Panc1 (cell line): ENCODE measurements around the gene MAPT. TPM values are rescaled to one million over a fixed set of nuclear protein-coding genes. Genes with fewer than 3 reads are reported as not detected.

Experiments
- ATAC-seq: fragments of 200-7000 bp; cut with Tn5 transposase; 2 replicates; pipeline ENCODE4 v1.9.1; 2020; ENCODE audit warnings: mild to moderate bottlenecking, moderate library complexity
- BruUV-seq: library from RNA; stranded (reverse); fragments of 400-500 nt; replicated peaks from 2 replicates; lab custom pipeline; 2021; lab: Mats Ljungman, UMichigan
- CTCF ChIA-PET: fragments of 300-600 bp; sonication (Branson Sonifier 250); formaldehyde crosslinking; loops from one replicate; lab custom pipeline; 2022; ENCODE audit warnings: antibody characterized with exemption; lab: Charles Lee
- POLR2A ChIA-PET: fragments of 300-600 bp; sonication (Branson Sonifier 250); formaldehyde crosslinking; loops from one replicate; lab custom pipeline; 2022; ENCODE audit warnings: antibody characterized with exemption; lab: Charles Lee
- DNase-seq: peaks from one replicate; pipeline ENCODE4 v3.0.0-alpha.2; 2010; ENCODE audit warnings: low read depth, low spot score
- H3K27ac ChIP-seq: 2 replicates; pipeline ENCODE4 v1.5.1; 2011; ENCODE audit warnings: mild to moderate bottlenecking, low read length, inconsistent platforms
- H3K27me3 ChIP-seq: fragments of 200-500 bp; sonication (Bioruptor generic); 2 replicates; pipeline ENCODE4 v1.6.0; 2014; ENCODE audit warnings: low read length, inconsistent platforms; ENCODE audit not compliant: control insufficient read depth, insufficient read depth
- H3K36me3 ChIP-seq: fragments of 200-500 bp; sonication (Bioruptor generic); 2 replicates; pipeline ENCODE4 v1.5.1; 2014; ENCODE audit warnings: inconsistent platforms, mild to moderate bottlenecking, low read length, moderate library complexity; ENCODE audit not compliant: control insufficient read depth, insufficient read depth
- H3K4me1 ChIP-seq: 2 replicates; pipeline ENCODE4 v1.5.1; 2011; ENCODE audit warnings: inconsistent platforms, mild to moderate bottlenecking, low read length, moderate library complexity; ENCODE audit not compliant: control insufficient read depth, insufficient read depth
- H3K4me3 ChIP-seq, 2 experiments: 2 replicates each; pipeline ENCODE4 v1.5.1; 2011 to 2012; ENCODE audit warnings: low read depth in 2 of 2, low read length in 2 of 2, mild to moderate bottlenecking in 2 of 2, inconsistent platforms in 1 of 2, moderate library complexity in 1 of 2
- H3K9me3 ChIP-seq: fragments of 200-500 bp; sonication (Bioruptor generic); 2 replicates; pipeline ENCODE4 v1.5.1; 2014; ENCODE audit warnings: low read depth, mild to moderate bottlenecking, inconsistent platforms, low read length, moderate library complexity; ENCODE audit not compliant: control insufficient read depth, insufficient read depth
- CTCF ChIP-seq: fragments of 450-650 bp; IDR thresholded peaks from 2 replicates; pipeline ENCODE4 v1.5.1; 2017; ENCODE audit warnings: mild to moderate bottlenecking
- POLR2AphosphoS5 ChIP-seq: IDR thresholded peaks from 2 replicates; pipeline ENCODE4 v1.6.1; 2012; ENCODE audit warnings: mild to moderate bottlenecking, low read depth, low read length, moderate library complexity
- REST ChIP-seq, 2 experiments: IDR thresholded peaks; 2 replicates each; pipeline ENCODE4 v1.6.1; 2011 to 2012; ENCODE audit warnings: low read depth in 2 of 2, control low read depth in 1 of 2, low read length in 1 of 2, mild to moderate bottlenecking in 1 of 2, moderate library complexity in 1 of 2; ENCODE audit not compliant: insufficient read depth in 1 of 2
- SIN3A ChIP-seq: IDR thresholded peaks from 2 replicates; pipeline ENCODE4 v1.6.1; 2012; ENCODE audit warnings: low read depth, mild to moderate bottlenecking, low read length, moderate library complexity, borderline replicate concordance; ENCODE audit not compliant: insufficient read depth
- TCF7L2 ChIP-seq: IDR thresholded peaks from 2 replicates; pipeline ENCODE4 v1.6.1; 2011; ENCODE audit warnings: mild to moderate bottlenecking, low read depth, low read length, inconsistent platforms
- in situ Hi-C: cut with HindIII; loops from 2 replicates; pipeline ENCODE4 v1.10.0; 2016; ENCODE audit warnings: low sequenced_read_pairs, low pct_unique_long_range_greater_than_20kb
- intact Hi-C: fragments of 100-400 bp; cut with micrococcal nuclease; formaldehyde crosslinking; loops from one replicate; pipeline ENCODE4 v1.10.0; 2022; ENCODE audit not compliant: unreplicated experiment
- total RNA-seq: library from RNA; stranded (reverse); gene quantifications from one replicate; pipeline ENCODE4 v1.2.1, GENCODE V29; 2021; ENCODE audit not compliant: unreplicated experiment

The MAPT gene
- total RNA-seq, 1 experiment from 2014 or later: 0.59 TPM

GRCh38 chr17:45997624-45998023, 103.3 kb downstream of the MAPT start:
- ChIA-PET CTCF (interaction anchor here (1.0 kb wide), 1 partner anchor 276 kb away, joined by 3 read pairs; no protein-coding TSS in a partner anchor), POLR2A (no interaction called here)
- TF ChIP-seq SIN3A (no peak), CTCF (no peak), POLR2AphosphoS5 (no peak), REST (IDR thresholded peaks at IDR 0.05; ENCODE audit: insufficient read depth in 1 of 2, low read depth in 2 of 2, low read length in 1 of 2) (no peak), TCF7L2 (no peak)
- H3K9me3 ChIP-seq: no peaks in the 10 kb centered on the region
- no peaks in the 10 kb centered on the region for H3K27me3 ChIP-seq
- in situ Hi-C loops (no loop called here), intact Hi-C loops (no loop called here)
- ATAC-seq (no peak), DNase-seq (no peak)
- no peaks in the 10 kb centered on the region for H3K36me3 ChIP-seq
- no peak overlapping the region for H3K27ac ChIP-seq
- H3K4me3 ChIP-seq: no peak overlapping the region
- BruUV-seq: no TSS peak
- no peaks in the 10 kb centered on the region for H3K4me1 ChIP-seq

GRCh38 chr17:45998987-45999899, 104.9 kb downstream of the MAPT start, which contains the start of gene STH:
STH (plus strand) TSS chr17:45999250; CDS start chr17:45999280, 30 bp downstream.
- TF ChIP-seq CTCF (no peak), POLR2AphosphoS5 (no peak), REST (IDR thresholded peaks at IDR 0.05; ENCODE audit: insufficient read depth in 1 of 2, low read depth in 2 of 2, low read length in 1 of 2) (no peak)
- BruUV-seq: no TSS peak
- DNase-seq: no peak
- H3K36me3 ChIP-seq: no peaks in the 10 kb centered on the region
- no peaks in the 10 kb centered on the region for H3K4me1 ChIP-seq
- intact Hi-C loops: no loop called here
- ChIA-PET CTCF (no interaction called here), POLR2A (no interaction called here)
- no peak within 1 kb of the TSS for H3K4me3 ChIP-seq
- in situ Hi-C loops: no loop called here
- H3K27me3 ChIP-seq: no peaks in the 10 kb centered on the region
- ATAC-seq: no peak
- H3K9me3 ChIP-seq: no peaks in the 10 kb centered on the region
- H3K27ac ChIP-seq: no peak within 1 kb of the TSS
